Endometrial microvascular endothelial cells (primary cell): ENCODE measurements around the gene SLC36A3. TPM values are rescaled to one million over a fixed set of nuclear protein-coding genes. Genes with fewer than 3 reads are reported as not detected.
"Not testable (repeated sequence)": the region's sequence is repeated elsewhere in the genome, so short reads cannot be mapped to it uniquely, and the experiment has no call there.

Source experiments
- in situ Hi-C: cut with HindIII; loops from 2 replicates; pipeline ENCODE4 v1.10.0; 2017; ENCODE audit warnings: low sequenced_read_pairs, low pct_unique_long_range_greater_than_20kb; ENCODE audit errors: inconsistent ontology term
- total RNA-seq: library from RNA; depleted of rRNA; stranded (reverse); fragments of >200 nt; gene quantifications from one replicate; pipeline ENCODE4 v1.2.3, GENCODE V29; 2015; ENCODE audit errors: inconsistent ontology term

SLC36A3 gene
- total RNA-seq, 1 donor from 2014 or later = not detected

DNA sequence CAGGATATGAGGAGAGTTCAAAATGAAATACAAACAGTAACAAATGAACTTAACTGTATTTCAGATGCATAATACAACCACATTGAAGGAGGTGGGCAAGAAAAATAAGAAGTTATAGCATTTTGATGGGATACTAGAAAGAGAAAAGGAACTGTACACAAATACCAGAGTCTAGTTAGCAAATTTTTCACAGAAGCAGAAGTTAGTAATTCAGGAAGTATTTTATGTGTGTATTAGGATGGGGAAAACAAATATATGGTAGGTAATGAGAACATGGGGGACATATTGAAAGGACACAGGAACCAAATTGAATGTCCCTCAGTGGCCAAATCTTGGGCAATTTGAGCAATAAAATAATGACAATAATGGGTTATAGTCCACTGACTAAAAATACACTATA, 32.2 kb downstream of the SLC36A3 start:
- in situ Hi-C loops = no loop called here

DNA sequence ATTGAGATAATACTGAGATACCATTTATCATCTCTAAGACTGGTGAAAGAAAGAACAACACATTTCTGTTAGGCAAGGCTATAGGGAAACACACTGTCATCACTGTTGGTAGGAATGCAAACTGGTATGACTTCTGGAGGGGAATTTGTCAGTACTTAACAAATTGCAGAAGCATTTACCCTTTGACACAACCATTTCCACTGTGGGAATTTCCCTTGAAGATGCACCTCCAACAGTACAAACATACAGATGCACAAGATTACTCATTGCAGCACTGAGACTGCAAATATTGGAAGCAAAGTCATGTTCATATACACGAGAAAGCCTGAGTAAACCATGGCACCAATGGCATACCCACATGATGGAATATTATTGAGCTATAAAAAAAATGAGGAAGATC, 33.0 kb downstream of the SLC36A3 start:
- in situ Hi-C loops = no loop called here

DNA sequence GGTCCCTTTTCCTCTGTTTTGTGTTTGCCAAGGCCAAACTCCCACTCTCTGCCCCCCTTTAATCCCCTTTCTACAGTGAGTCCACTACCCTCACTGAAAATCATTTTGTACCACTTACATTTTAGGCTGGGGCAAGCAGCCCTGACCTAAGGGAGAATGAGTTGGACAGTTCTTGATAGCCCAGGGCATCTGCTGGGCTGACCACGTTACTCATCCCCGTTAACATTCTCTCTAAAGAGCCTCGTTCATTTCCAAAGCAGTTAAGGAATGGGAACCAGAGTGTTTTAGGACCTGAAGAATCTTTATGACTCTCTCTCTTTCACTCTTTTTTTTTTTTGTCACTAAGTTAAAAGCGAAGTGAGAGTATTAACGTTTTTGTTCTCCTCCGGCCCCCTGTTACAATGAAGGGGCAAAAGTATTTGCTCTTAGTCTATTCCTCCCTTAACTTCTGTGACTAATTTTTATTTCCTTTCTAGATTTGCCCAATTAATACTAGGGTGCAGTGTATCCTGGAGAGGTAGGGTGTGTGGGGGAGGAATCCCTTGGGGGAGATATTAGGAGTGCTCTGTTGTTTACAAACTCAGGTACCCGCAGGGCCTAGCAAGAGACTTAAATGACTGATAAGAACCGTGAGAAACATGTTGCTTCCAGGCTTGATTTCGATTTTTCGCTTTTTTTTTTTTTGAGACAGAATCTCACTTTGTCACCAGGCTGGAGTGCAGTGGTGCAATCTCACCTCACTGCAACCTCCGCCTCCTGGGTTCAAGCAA, 35.9 kb downstream of the SLC36A3 start:
- in situ Hi-C loops = no loop called here

DNA sequence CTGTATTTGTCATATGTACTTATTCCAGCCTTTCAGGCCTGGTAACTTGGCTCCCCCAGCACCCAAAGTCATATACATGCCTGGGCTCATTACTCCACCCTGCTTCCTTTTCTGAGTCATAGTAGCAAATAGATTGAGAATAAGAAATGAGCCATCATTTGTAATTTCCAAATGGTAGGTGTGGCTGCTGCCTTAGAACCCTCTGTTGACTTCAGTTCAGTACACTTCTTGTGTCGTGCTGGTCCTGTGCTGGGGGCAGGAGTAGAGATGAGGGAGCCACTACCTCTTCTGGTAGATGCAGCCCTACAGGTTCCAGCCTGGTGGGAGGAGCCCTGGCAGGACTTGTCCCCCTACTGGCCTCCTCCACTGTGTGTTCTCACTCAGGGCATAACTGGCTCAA, 39.5 kb downstream of the SLC36A3 start:
- in situ Hi-C loops = no loop called here

DNA sequence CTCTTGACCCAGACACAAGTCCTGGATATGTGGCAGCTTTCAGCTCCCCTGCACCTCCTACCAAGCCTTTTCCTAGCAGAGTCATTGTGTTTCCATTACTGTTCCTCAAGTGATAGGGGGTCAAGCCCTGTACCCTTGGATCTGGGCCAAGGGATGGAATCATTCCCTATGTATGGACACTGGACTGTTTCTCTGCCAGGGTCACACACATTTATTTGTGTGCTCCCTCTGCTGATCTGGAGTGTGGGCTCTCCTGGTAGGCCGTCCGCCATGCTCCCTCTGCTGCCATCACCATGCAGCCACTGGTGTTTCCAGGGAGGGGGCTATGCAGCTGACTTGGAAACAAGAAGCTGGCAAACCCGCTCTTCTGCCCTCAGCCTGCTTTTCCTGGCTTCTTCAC, 41.0 kb downstream of the SLC36A3 start:
- in situ Hi-C loops = no loop called here

DNA sequence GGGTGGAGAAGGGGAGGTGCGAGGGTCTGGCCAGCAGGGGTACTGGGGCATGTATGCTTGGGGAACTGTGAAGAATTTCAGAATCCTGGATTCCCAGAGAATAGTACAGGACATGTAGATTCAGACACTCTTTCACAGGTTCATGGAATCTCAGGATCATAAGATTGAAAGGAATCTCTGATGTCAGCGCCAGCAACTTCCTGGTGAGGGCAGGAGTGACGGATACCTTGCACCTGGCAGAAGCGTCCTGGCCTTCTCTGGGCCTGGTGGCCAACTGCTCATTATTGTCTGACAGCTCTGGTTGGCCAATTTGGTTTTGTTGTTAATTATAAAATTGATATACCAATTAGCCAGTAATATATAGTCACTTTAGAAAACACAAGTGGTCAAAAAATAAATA, 43.6 kb downstream of the SLC36A3 start:
- in situ Hi-C loops = no loop called here

DNA sequence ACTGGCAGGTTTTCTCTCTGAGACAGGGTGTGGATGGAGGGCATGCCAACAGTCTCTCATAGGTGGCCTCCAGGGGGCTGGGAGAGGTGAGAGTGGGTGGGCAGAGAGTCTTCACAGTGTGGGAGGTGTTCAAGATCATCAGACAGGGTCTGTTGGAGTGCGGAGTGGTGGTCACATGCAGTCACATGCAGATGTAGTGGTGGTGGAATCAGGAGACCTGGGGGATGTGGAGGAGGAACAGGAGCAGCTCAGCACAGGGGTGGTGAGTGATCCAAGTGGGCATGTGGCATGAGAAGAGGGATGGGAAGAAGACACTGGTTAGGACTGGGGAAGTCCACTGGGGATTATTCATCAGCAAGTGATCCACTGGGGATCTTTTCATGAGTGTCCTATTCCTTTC, 44.8 kb downstream of the SLC36A3 start:
- in situ Hi-C loops = no loop called here

DNA sequence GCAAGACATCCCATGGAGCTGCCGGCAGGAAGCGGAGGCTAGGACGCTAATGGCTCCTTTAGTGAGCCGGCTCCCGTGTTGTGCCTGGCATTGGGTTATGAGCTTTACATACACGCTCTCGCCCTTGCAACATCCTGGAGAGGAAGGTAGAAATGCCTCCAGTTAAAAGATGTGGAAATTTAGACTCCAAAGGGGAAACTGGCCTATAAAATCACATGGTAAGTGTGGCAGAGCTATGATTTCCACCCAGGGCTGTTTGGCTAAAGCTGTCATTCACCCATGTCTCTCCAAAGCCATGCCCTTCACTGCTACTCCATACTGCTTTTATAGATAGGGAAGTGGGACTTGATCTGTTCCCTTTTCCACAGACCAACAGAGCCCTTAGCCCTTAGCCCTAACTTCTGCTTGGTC, 45.4 kb downstream of the SLC36A3 start:
- in situ Hi-C loops = no loop called here

DNA sequence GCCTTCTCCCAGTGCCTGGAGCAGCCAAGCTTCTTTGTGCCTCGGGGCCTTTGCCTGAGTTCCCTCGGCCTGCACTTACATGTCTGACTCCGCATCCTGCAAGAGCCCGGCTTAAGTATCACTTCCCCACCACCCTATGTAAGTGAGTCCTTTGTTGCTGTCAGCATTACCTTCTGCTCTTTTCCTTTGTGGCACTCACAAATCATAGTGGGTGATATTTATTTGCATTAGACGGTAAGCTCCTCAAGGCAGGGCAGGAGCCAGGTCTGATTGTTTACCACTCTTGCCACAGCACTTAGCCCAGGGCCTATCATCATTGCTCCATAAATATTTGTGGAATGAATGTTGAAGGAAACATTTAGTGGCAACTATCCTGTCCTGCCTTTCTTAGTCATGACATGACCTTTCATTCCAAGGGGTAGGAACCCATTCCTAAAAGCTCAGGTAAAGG, 45.8 kb downstream of the SLC36A3 start:
- in situ Hi-C loops = no loop called here

DNA sequence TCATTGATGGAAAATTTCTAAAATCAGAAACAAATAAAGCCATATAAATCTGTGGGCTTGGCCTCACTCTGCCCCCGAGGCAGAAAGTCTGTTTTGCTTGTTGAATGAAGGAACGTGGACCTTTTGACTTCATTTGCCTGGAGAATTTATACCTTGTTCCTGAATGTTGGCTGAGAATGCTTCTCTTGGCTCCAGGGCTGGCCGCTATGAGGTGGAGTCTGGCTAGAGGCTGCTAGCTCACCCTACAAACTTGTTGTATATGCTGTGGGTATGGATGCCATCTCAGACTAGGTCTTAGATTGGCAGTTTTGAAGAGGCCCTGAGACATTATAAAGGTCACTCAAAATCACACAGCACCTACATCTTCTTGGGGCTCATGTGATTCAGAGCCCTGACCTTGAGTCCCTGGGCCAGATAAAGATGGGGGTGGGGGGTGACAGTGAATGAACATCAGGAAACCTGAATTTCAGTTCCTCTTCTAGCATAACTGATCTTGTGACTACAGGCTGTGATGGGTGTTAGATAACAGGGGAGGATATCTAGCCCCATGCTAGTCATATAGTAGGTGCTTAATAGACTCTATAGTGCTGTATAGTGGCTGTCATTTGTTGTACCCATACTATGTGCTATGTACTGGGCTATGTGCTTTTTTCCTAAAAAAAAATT, 47.8 kb downstream of the SLC36A3 start:
- in situ Hi-C loops = no loop called here

DNA sequence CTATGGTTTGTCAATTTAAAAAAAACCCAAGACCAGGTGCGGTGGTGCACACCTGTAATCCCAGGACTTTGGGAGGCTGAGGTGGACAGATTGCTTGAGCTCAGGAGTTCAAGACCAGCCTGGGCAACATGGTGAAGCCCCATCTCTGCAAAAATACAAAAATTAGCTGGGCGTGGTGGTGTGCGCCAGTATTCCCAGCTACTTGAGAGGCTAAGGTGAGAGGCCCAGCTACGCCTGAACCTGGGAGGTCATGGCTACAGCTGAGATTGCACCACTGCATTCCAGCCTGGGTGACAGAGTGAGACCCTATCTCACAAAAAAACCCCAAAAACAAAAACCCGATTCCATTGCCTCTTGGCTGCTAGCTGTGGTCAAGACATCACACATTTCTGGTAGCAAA, 48.6 kb downstream of the SLC36A3 start:
- in situ Hi-C loops = not testable (repeated sequence)

DNA sequence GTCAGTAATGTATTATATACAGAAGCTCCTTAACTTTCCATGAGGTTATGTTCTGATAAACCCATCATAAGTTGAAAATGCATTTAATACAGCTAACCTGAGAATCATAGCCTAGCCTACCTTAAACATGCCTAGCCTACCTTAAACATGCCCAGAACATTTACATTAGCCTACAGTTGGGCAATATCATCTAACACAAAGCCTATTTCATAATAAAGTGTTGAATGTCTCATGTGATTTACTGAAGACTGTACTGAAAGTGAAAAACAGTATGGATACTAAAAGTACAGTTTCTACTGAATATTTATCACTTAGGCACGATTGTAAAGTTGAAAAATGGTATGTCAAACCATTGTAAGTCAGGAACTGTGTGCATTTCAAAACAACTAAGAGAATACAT, 49.0 kb downstream of the SLC36A3 start:
- in situ Hi-C loops = no loop called here

DNA sequence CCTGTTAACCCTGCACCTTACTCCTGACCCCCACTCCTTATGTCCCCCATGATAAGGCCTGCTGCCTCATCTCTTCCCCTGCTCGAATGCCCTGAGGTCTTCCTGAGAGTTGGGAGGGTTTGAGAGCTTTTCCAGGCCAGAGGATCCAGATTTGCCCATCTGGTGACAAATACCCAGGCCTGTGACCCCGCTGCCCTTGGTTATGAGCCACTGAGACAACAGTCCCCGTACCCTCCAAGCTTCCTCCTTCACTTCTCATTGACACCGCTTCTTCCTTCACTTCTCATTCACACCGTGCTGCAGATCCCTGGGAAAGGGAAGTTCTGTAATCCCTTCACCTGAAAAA, 50.0 kb downstream of the SLC36A3 start:
- in situ Hi-C loops = no loop called here

DNA sequence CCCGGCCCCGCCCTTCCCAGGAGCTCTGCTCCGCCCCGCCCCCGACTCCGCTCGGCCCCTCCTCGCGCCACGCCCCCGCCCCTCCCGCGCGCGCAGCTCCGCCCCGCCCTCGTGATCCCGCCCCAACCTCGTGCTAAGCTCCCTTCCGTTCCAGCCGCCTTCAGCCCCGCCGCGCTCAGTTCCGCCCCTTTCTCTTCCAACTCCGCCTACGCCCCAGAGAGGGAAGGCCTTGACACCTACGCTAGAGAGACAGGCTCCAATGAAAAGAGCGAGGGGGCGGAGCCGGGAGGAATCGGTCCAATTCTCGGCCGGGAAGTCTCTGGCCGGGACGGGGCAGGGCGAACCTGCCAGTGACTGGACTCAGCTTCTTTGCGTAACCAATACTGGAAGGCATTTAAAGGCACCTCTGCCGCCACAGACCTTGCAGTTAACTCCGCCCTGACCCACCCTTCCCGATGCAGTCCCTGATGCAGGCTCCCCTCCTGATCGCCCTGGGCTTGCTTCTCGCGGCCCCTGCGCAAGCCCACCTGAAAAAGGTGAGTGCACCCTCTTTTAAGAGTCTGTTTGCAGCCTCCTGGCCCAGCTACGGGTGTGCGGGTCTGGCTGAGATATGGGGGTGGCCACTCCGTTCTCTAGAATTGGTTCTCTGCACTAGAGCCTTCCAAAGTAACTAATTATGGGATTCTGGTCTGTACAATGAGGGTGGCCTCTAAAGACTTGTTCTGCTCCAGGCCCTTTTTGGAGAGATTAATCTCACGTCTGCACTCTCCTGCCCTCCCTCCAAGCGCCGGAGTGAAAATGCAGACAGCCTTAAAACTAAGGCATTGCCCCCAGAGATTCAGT, 50.6 kb downstream of the SLC36A3 start, which contains the start of gene GM2A:
GM2A (plus strand) TSS at position 424 of the 843 bp plus-strand sequence; CDS start at position 456, 32 bp downstream.
- in situ Hi-C loops = no loop called here

DNA sequence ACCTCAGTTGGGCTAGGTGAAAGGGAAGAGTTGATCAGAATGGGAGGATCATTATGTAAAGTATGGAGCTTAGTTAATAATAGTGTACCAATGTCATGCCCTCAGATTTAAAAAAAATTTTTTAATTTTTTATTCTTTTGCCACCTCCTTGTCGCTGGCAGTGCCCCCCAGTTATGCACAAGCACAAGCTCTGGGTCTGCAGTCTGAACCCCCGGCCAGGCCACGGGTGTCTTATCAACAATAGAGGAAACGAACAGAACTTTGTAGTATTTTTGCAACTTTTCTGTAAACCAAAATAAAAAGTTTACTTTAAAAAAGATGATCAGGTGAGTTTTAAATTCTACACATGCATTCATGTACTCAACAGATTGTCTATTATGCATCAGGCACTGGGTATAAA, 51.9 kb downstream of the SLC36A3 start:
- in situ Hi-C loops = no loop called here

DNA sequence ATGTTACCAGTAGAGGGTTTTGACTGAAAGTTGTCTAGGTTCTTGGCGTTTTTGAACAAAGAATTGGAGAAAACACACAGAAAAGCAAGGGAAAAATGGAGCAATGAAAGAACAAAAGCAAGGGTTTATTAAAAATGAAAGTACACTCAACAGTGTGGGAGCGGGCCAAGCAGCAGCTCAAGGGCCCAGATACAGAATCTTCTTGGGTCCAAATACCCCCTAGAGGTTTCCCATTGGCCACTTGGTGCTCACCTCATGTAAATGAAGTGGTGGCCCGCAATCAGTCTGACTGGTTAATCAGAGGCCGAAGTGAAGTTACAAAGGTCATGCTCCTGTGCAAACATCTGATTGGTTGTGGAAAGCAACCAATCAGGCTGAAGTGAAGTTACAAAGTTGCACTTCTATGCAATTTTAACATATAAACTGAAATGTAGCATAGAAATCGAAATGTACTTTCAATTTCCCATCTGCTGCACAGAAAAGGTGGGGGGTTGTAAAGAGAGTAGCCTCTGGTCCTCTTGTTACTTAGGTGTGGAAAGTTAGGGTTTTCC, 52.5 kb downstream of the SLC36A3 start:
- in situ Hi-C loops = no loop called here

DNA sequence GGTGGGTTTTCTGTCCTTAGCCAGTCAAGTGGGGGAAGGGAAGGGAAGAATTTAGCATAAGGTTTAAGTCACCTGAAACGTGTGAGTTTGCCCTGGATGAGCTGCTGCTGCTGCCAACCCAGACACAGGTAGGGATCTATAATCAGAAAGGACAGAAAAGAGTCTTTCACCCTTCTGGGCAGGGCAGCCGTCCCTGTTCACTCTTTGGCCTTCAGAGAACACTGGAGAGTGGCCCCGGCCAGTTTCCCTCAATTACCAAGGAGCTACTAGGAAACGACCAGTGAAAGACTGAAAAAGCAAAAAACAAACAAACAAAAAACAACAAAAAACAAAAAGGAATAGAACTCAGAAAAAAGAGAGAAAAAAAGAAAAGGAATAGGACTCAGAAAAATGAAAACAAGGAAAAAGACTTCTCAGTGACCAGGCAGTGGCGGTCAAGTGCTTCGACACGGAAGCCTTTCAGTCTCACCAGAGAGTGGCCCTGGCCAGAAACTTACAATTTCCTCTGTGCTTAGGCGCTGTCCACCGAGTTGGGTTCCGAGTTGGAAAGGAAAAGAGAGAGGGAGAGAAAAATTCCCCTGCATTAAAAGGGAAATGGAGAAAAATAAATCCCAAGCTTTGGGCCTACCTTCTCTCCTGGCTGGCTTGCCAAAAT, 53.1 kb downstream of the SLC36A3 start:
- in situ Hi-C loops = no loop called here

DNA sequence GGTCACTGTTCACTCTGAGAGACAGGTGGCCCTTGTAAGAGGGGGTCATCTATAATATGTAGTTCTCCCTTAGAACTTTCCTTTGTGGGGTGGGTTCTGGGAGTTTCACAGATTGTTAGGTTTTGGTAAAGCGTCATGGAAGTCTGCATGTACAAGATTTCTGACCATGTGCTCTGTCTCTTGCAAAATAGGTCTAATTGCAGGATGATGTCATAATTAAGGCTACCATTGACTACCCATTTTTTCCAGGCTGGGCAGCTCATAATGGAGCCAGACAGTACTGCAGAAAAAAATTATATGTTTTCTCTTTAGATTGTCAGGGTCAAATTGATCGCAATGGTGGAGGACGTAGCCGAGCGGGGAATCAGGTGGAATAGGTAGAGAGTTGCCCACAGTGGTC, 54.3 kb downstream of the SLC36A3 start:
- in situ Hi-C loops = no loop called here

DNA sequence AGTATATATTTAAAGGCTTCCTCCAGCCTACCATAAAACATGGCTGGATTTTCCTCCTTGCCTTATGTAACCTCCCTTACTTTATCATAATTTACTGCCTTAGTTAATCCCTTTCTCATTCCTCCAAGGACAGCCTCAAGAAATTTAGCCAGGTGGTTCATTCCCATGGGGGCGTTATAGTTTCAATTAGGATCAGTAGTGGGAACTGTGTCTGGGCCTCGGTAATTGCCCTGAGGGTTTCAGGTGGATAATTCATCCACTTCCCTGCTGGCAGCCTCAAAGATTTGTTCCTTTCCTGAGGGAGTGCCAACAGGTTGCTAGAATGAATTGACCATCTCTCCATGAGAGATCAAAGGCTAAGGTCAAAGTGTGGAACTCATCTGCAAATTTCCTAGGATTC, 54.9 kb downstream of the SLC36A3 start:
- in situ Hi-C loops = no loop called here
